Upper lobe of right lung (tissue), 1 donor: ENCODE measurements around the gene EDN2. TPM values are rescaled to one million over a fixed set of nuclear protein-coding genes. Genes with fewer than 3 reads are reported as not detected.

Experiments
- ATAC-seq: fragments of 200-7000 bp; cut with Tn5 transposase; one replicate; pipeline ENCODE4 v1.9.1; 2020; ENCODE audit warnings: mild to moderate bottlenecking, moderate library complexity
- DNase-seq: peaks from one replicate; pipeline ENCODE4 v3.0.0-alpha.2; 2020
- H3K27ac ChIP-seq: fragments of 200-600 bp; one replicate; pipeline ENCODE4 v1.8.0; 2022
- H3K27me3 ChIP-seq: fragments of 200-600 bp; one replicate; pipeline ENCODE4 v1.8.0; 2022; ENCODE audit warnings: mild to moderate bottlenecking
- H3K36me3 ChIP-seq: fragments of 200-600 bp; one replicate; pipeline ENCODE4 v1.8.0; 2022
- H3K4me1 ChIP-seq: fragments of 200-600 bp; one replicate; pipeline ENCODE4 v1.8.0; 2022
- H3K4me3 ChIP-seq: fragments of 200-600 bp; one replicate; pipeline ENCODE4 v1.8.0; 2022; ENCODE audit warnings: mild to moderate bottlenecking
- H3K9me3 ChIP-seq: fragments of 200-600 bp; one replicate; pipeline ENCODE4 v1.8.0; 2022
- CTCF ChIP-seq: fragments of 200-600 bp; IDR thresholded peaks from one replicate; pipeline ENCODE4 v1.8.0; 2022; ENCODE audit warnings: antibody characterized with exemption
- intact Hi-C: fragments of 100-400 bp; cut with DNase I; formaldehyde crosslinking; loops from one replicate; pipeline ENCODE4 v1.11.0; 2022
- total RNA-seq: library from RNA; stranded (reverse); fragmentation: NEBNext Ultra II Directional; extraction: Animal tissue kit (Norgen Biotek cat#: 25700); gene quantifications from one replicate; pipeline ENCODE4 v1.2.1, GENCODE V29; 2021
- donor health status: DM: no; HTN: yes; CAD: no; lungs with severe emphysema.

Gene EDN2
- total RNA-seq, 1 donor from 2014 or later: not detected

DNA sequence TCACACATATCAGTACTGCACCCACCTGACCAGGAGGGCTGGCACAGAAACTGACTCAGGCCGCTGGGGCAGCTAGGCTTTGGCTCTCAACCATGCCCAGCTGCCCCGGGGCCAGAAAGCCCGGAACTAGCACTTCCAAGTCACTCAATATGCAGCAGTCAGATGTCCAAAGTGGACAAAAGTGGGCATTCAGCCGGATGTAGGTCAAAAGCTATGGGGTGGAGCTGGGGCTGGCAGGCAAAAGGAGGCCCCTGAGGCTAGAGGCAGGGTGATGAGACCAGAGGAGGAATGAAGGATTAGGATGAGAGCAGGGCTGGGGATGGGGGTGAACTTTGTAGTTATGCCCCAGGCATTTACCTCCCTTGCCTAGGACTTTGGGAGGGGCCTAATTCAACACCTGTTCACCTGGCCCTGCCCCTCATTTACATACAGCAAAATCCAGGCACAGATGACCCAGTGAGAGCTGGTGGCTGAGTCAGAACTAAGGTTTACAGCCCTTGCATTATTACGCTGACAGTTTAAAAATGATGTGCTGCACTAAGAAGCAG, 30.7 kb upstream of the EDN2 start:
- TF ChIP-seq CTCF: no peak
- DNase-seq: no peak
- H3K36me3 ChIP-seq: peaks cover 11% of the 10 kb centered on the region
- intact Hi-C loops: no loop called here
- no peak overlapping the region for H3K4me3 ChIP-seq
- no peak overlapping the region for H3K27ac ChIP-seq
- peaks cover 20% of the 10 kb centered on the region for H3K4me1 ChIP-seq
- no peaks in the 10 kb centered on the region for H3K9me3 ChIP-seq
- peak; percentile 27 for ATAC-seq
- no peaks in the 10 kb centered on the region for H3K27me3 ChIP-seq

DNA sequence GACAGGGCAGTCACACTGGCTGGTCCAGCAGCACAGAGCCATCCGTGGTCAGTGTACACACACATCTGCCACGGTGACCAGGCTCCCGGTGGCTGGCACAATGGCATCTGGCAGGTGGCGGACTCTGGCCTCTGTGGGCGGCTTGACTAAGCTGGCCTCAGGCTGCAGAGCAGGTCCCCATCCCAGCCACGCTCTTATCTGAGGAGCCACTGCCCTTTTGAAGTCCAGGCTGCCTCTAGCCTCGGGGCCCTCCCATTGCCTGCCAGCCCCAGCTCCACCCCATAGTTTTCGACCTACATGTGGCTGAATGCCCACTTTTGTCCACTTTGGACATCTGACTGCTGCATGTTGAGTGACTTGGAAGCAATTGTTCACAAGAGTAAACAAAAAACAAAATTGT, 29.9 kb upstream of the EDN2 start:
- no peak for TF ChIP-seq CTCF
- peaks cover 20% of the 10 kb centered on the region for H3K4me1 ChIP-seq
- DNase-seq (no peak), ATAC-seq (peak; percentile 9)
- intact Hi-C loops: no loop called here
- no peaks in the 10 kb centered on the region for H3K27me3 ChIP-seq
- no peaks in the 10 kb centered on the region for H3K9me3 ChIP-seq
- peaks cover 12% of the 10 kb centered on the region for H3K36me3 ChIP-seq
- H3K4me3 ChIP-seq: no peak overlapping the region
- no peak overlapping the region for H3K27ac ChIP-seq

DNA sequence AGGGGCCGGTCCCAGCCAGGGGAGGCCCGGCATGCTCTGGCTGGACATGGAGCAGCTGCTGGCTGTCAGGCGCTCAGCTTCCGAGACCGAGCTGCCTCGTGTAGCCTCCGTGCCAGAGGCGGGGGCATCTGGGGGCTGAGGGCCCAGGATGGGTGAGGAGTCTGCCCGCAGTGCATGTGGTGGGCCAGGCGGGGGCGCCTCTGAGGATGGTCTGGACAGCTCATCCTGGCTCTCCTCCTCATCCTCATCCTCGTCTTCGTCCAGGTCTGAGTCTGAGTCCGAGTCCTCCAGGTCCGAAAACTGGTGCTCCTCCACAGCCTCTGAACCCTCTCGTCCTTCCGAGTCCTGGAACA, 28.9 kb upstream of the EDN2 start:
- Histone ChIP-seq H3K27ac (no peak overlapping the region), H3K36me3 (peaks cover 12% of the 10 kb centered on the region), H3K4me1 (peaks cover 20% of the 10 kb centered on the region), H3K9me3 (no peaks in the 10 kb centered on the region), H3K4me3 (no peak overlapping the region), H3K27me3 (no peaks in the 10 kb centered on the region)
- TF ChIP-seq CTCF: peak; percentile 33
- no peak for DNase-seq
- no peak for ATAC-seq
- intact Hi-C loops: no loop called here

DNA sequence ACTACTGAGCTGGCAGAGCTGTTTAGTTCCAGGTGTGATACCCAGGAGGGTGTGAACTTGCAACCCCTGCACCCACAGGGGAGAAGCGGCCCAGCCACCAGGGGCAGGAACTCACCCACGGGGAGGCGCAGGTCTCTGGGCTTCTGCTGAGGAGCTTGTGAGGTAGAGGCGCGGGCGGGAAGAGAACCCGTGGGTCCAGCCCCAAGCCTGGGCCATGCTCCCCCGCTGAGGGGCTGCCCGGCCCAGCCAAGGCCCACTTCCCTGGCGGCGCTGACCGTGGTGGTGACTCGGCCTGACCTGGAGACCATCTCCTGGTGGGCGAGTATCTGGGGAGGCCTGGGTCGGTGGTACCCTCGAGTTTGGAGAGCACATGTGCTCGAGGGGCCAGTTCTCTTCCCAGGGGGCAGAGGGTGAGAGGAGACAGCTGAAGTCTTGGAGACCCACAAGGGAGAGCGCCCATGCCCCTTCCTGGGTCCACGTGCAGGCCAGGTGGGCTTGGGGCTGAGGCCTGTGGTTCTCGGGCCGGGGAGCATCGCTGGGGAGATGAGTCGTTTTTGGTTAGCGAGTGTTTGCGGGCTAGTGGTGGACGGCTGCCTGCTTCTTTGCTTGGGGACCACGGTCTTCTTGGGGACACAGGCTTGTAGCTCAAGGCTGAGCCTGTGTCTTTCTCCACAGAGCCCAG, 28.4 kb upstream of the EDN2 start:
- Histone ChIP-seq H3K9me3 (no peaks in the 10 kb centered on the region), H3K27me3 (no peaks in the 10 kb centered on the region), H3K27ac (no peak overlapping the region), H3K36me3 (peaks cover 12% of the 10 kb centered on the region), H3K4me3 (no peak overlapping the region), H3K4me1 (peaks cover 20% of the 10 kb centered on the region)
- TF ChIP-seq CTCF: no peak
- intact Hi-C loops: no loop called here
- ATAC-seq (no peak), DNase-seq (no peak)

DNA sequence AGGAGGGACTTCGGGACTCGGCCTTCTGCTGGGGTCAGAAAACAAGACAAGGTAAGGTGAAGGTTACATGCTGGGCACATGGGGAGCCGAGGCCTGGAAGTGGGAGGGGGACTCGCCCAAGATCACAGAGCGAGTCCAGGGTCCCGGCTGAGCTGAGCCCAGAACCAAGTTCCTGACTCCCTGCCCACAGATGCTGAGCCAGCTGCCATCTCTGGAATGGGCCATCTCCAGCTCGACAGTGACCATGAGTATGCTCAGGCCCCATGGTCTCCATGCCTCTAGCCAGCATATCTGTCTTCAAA, 26.7 kb upstream of the EDN2 start:
- no peak overlapping the region for H3K27ac ChIP-seq
- DNase-seq (no peak), ATAC-seq (no peak)
- no peaks in the 10 kb centered on the region for H3K9me3 ChIP-seq
- intact Hi-C loops: no loop called here
- peaks cover 14% of the 10 kb centered on the region for H3K4me1 ChIP-seq
- no peaks in the 10 kb centered on the region for H3K27me3 ChIP-seq
- no peak overlapping the region for H3K4me3 ChIP-seq
- H3K36me3 ChIP-seq: peaks cover 12% of the 10 kb centered on the region
- no peak for TF ChIP-seq CTCF
